HepG2 (cell line): ENCODE data around the gene RAD17. TPM values are rescaled to one million over a fixed set of nuclear protein-coding genes. Genes with fewer than 3 reads are reported as not detected.

ENCODE experiments used
- CHD4 ChIP-seq: fragments of 200-600 bp; sonication (generic); IDR thresholded peaks from 2 replicates; pipeline ENCODE4 v1.7.0; 2017; ENCODE audit warnings: mild to moderate bottlenecking, low read length, borderline replicate concordance
- E2F2 ChIP-seq: sonication (generic); formaldehyde crosslinking; IDR thresholded peaks from 2 replicates; pipeline ENCODE4 v1.4.0; 2020; ENCODE audit warnings: missing genetic modification reagents, borderline replicate concordance
- PAX8 ChIP-seq: sonication (generic); formaldehyde crosslinking; IDR thresholded peaks from 2 replicates; pipeline ENCODE4 v1.8.0; 2022; ENCODE audit warnings: mild to moderate bottlenecking, missing genetic modification reagents, borderline replicate concordance
- PBX2 ChIP-seq: IDR thresholded peaks from 2 replicates; pipeline ENCODE4 v1.6.1; 2016; ENCODE audit warnings: control low read depth
- PHF21A ChIP-seq: sonication (generic); formaldehyde crosslinking; IDR thresholded peaks from 2 replicates; pipeline ENCODE4 v1.5.0; 2020; ENCODE audit warnings: mild to moderate bottlenecking, missing genetic modification reagents
- REST ChIP-seq, 2 experiments: IDR thresholded peaks; 2 replicates each; pipeline ENCODE4 v1.6.1; 2011 to 2012; ENCODE audit warnings: low read length in 2 of 2, borderline replicate concordance in 1 of 2, low read depth in 1 of 2, mild to moderate bottlenecking in 1 of 2, moderate library complexity in 1 of 2
- SAFB2 ChIP-seq: sonication (generic); formaldehyde crosslinking; IDR thresholded peaks from 2 replicates; pipeline ENCODE4 v1.5.1; 2020; ENCODE audit warnings: missing genetic modification reagents, low read depth, mild to moderate bottlenecking, borderline replicate concordance
- SMAD3 ChIP-seq: sonication (generic); formaldehyde crosslinking; IDR thresholded peaks from 2 replicates; pipeline ENCODE4 v1.4.0; 2020; ENCODE audit warnings: missing genetic modification reagents
- SRF ChIP-seq: IDR thresholded peaks from 2 replicates; pipeline ENCODE4 v1.6.1; 2011; ENCODE audit warnings: mild to moderate bottlenecking, low read depth, low read length, moderate library complexity
- SYNCRIP ChIP-seq: fragments of 200-400 bp; formaldehyde crosslinking; IDR thresholded peaks from 2 replicates; pipeline ENCODE4 v1.6.1; 2018; ENCODE audit warnings: mild to moderate bottlenecking, low read depth, low read length; ENCODE audit not compliant: insufficient read depth
- THYN1 ChIP-seq: sonication (generic); formaldehyde crosslinking; IDR thresholded peaks from 2 replicates; pipeline ENCODE4 v1.8.1; 2023; ENCODE audit warnings: low read depth, mild to moderate bottlenecking, moderate library complexity, missing genetic modification reagents, borderline replicate concordance
- XRCC5 ChIP-seq: fragments of 200-400 bp; formaldehyde crosslinking; optimal IDR thresholded peaks from 2 replicates; pipeline ENCODE3; 2017; ENCODE audit warnings: mild to moderate bottlenecking, low read length
- ZBTB14 ChIP-seq: sonication (generic); formaldehyde crosslinking; IDR thresholded peaks from 2 replicates; pipeline ENCODE4 v1.4.0; 2020; ENCODE audit warnings: missing genetic modification reagents
- ZBTB25 ChIP-seq: IDR thresholded peaks from 2 replicates; pipeline ENCODE4 v1.6.1; 2018; ENCODE audit warnings: missing genetic modification reagents
- ZC3H4 ChIP-seq: sonication (generic); formaldehyde crosslinking; IDR thresholded peaks from 2 replicates; pipeline ENCODE4 v1.4.0; 2020; ENCODE audit warnings: missing genetic modification reagents, borderline replicate concordance
- ZNF180 ChIP-seq: sonication (generic); formaldehyde crosslinking; IDR thresholded peaks from 2 replicates; pipeline ENCODE4 v1.4.0; 2020; ENCODE audit warnings: low read depth, missing genetic modification reagents, borderline replicate concordance
- ZNF234 ChIP-seq: sonication (generic); formaldehyde crosslinking; conservative IDR thresholded peaks from 2 replicates; pipeline ENCODE4 v1.5.1; 2020; ENCODE audit warnings: mild to moderate bottlenecking, missing genetic modification reagents
- ZNF296 ChIP-seq: sonication (generic); formaldehyde crosslinking; conservative IDR thresholded peaks from 2 replicates; pipeline ENCODE4 v1.5.0; 2020; ENCODE audit warnings: mild to moderate bottlenecking, missing genetic modification reagents
- ZNF441 ChIP-seq: sonication (generic); formaldehyde crosslinking; IDR thresholded peaks from 2 replicates; pipeline ENCODE4 v1.7.0; 2021; ENCODE audit warnings: missing genetic modification reagents, borderline replicate concordance
- ZNF652 ChIP-seq: IDR thresholded peaks from 2 replicates; pipeline ENCODE4 v1.6.1; 2016; ENCODE audit warnings: low read depth, borderline replicate concordance
- ZNF678 ChIP-seq: sonication (generic); formaldehyde crosslinking; IDR thresholded peaks from 2 replicates; pipeline ENCODE4 v1.4.0; 2020; ENCODE audit warnings: mild to moderate bottlenecking, missing genetic modification reagents
- ZNF790 ChIP-seq: sonication (generic); formaldehyde crosslinking; IDR thresholded peaks from 2 replicates; pipeline ENCODE4 v1.8.0; 2022; ENCODE audit warnings: missing genetic modification reagents, mild to moderate bottlenecking, borderline replicate concordance
- ZSCAN29 ChIP-seq: sonication (generic); formaldehyde crosslinking; conservative IDR thresholded peaks from 2 replicates; pipeline ENCODE4 v1.4.0; 2020; ENCODE audit warnings: mild to moderate bottlenecking, missing genetic modification reagents
- polyA plus RNA-seq, 8 experiments: library from polyadenylated mRNA; depleted of rRNA in 3 of 8; stranded (reverse) in 7 of 8; unstranded in 1 of 8; fragments of >200 nt; fragmentation: Illumina TruSeq in 4 of 8; extraction: Trizol in 4 of 8; gene quantifications; 2 replicates each; pipeline versions ENCODE4 v1.2.1 to v1.2.3, GENCODE V29; 2011 to 2016; ENCODE audit warnings: low read depth in 4 of 8, missing spikeins in 1 of 8, mixed read lengths in 1 of 8; ENCODE audit not compliant: insufficient read depth in 1 of 8
- total RNA-seq, 5 experiments: library from RNA; depleted of rRNA; stranded (reverse); fragments of >200 nt; fragmentation: Illumina TruSeq; extraction: Trizol; gene quantifications; 2 replicates each; pipeline ENCODE4 v1.2.3, GENCODE V29; 2016; ENCODE audit warnings: low read depth in 1 of 5

The RAD17 gene
- total and polyA plus RNA-seq, 2 of the 13 experiments (the other 11 are each of a cell fraction or from before 2014, with no cell fraction given): 24.0 to 25.9 TPM

- no peak for TF ChIP-seq REST (IDR thresholded peaks at IDR 0.05; ENCODE audit: borderline replicate concordance in 1 of 2, low read depth in 1 of 2, low read length in 2 of 2)
- no peak for TF ChIP-seq ZNF296 (CRISPR knock-in tag)
- no peak for TF ChIP-seq ZNF652
- no peak for TF ChIP-seq SRF
- TF ChIP-seq THYN1 (CRISPR knock-in tag): no peak
- no peak for TF ChIP-seq PBX2
- no peak for TF ChIP-seq CHD4
- TF ChIP-seq ZNF678 (CRISPR knock-in tag): no peak
- no peak for TF ChIP-seq ZNF180 (CRISPR knock-in tag)
- TF ChIP-seq ZBTB14 (CRISPR knock-in tag): no peak
- peak; percentile 2; the same call in 1 of the 2 replicates for TF ChIP-seq ZNF441 (CRISPR knock-in tag)
- no peak for TF ChIP-seq ZSCAN29 (CRISPR knock-in tag)
- TF ChIP-seq SAFB2 (CRISPR knock-in tag): no peak
- TF ChIP-seq SYNCRIP: no peak
- TF ChIP-seq XRCC5: peak; percentile 75
- TF ChIP-seq ZC3H4 (CRISPR knock-in tag): no peak
- no peak for TF ChIP-seq ZNF790
- TF ChIP-seq ZBTB25: no peak; the same call in 1 of the 2 replicates
- TF ChIP-seq SMAD3 (CRISPR knock-in tag): no peak; the same call in 1 of the 2 replicates
- peak; percentile 64; the same call in 1 of the 2 replicates for TF ChIP-seq PHF21A (CRISPR knock-in tag)
- no peak for TF ChIP-seq ZNF234 (CRISPR knock-in tag)
- no peak for TF ChIP-seq PAX8 (CRISPR knock-in tag)
- TF ChIP-seq E2F2 (CRISPR knock-in tag): no peak
These were observed 34.8 kb upstream of the RAD17 start (continued) for GRCh38 chr5:69334793-69335268.
